Stimulated activated CD8-positive, alpha-beta memory T cell treated with anti-CD3 and anti-CD28 coated beads, Interleukin-12 subunit alpha, Interleukin-12 subunit beta, amount 100 ng/mL, for 4 hours (primary cell): ENCODE data around the gene FOXS1.
"Not testable (repeated sequence)": the region's sequence is repeated elsewhere in the genome, so short reads cannot be mapped to it uniquely, and the experiment has no call there.

Experiments used
- DNase-seq: peaks from one replicate; pipeline ENCODE4 v3.0.0-alpha.2; 2020; ENCODE audit warnings: low read depth

Gene FOXS1

GRCh38 chr20:31821427-31821826 lies 24.0 kb downstream of the FOXS1 start:
- no peak for DNase-seq

GRCh38 chr20:31820228-31820627 lies 25.2 kb downstream of the FOXS1 start:
- DNase-seq = no peak

- DNase-seq = no peak
These were observed 26.2 kb downstream of the FOXS1 start, which contains the start of gene MYLK2 for GRCh38 chr20:31819083-31819784. Gene MYLK2, plus strand, starts transcription at chr20:31819356. Its CDS starts 225 bp downstream, at chr20:31819581.

GRCh38 chr20:31818376-31818908 lies 27.0 kb downstream of the FOXS1 start:
- DNase-seq = no peak

GRCh38 chr20:31817461-31817860 lies 27.9 kb downstream of the FOXS1 start:
- DNase-seq = no peak

GRCh38 chr20:31816221-31816620 lies 29.2 kb downstream of the FOXS1 start:
- DNase-seq = no peak

- DNase-seq = no peak
These were observed 29.8 kb downstream of the FOXS1 start for GRCh38 chr20:31815408-31816188.

GRCh38 chr20:31814142-31814541 lies 31.3 kb downstream of the FOXS1 start:
- DNase-seq = not testable (repeated sequence)

GRCh38 chr20:31813611-31814010 lies 31.8 kb downstream of the FOXS1 start:
- DNase-seq = no peak

GRCh38 chr20:31811796-31812728 lies 33.3 kb downstream of the FOXS1 start:
- DNase-seq = no peak

- DNase-seq = no peak
These were observed 34.2 kb downstream of the FOXS1 start for GRCh38 chr20:31811198-31811597.

GRCh38 chr20:31809661-31810060 lies 35.7 kb downstream of the FOXS1 start:
- DNase-seq = no peak

GRCh38 chr20:31808481-31808880 lies 36.9 kb downstream of the FOXS1 start:
- no peak for DNase-seq

GRCh38 chr20:31806564-31807355 lies 38.6 kb downstream of the FOXS1 start:
- DNase-seq = no peak

GRCh38 chr20:31803552-31804291 lies 41.7 kb downstream of the FOXS1 start:
- no peak for DNase-seq

- DNase-seq = no peak
These were observed 43.9 kb downstream of the FOXS1 start for GRCh38 chr20:31801508-31801907.

- DNase-seq = no peak
These were observed 48.0 kb downstream of the FOXS1 start for GRCh38 chr20:31797364-31797763.
